HFFc6 (cell line): ENCODE measurements around the gene MYO1A. TPM values are rescaled to one million over a fixed set of nuclear protein-coding genes. Genes with fewer than 3 reads are reported as not detected.

Source experiments
- DNase-seq: peaks from one replicate; pipeline ENCODE4 v3.0.0-alpha.2; 2018
- H3K27ac Mint-ChIP-seq: 2 replicates; pipeline ENCODE4 v1.8.0; 2020; ENCODE audit warnings: mild to moderate bottlenecking, mixed read lengths
- H3K27me3 Mint-ChIP-seq: 2 replicates; pipeline ENCODE4 v1.8.0; 2021; ENCODE audit warnings: mild to moderate bottlenecking, moderate library complexity, mixed read lengths; ENCODE audit not compliant: insufficient read depth
- H3K36me3 Mint-ChIP-seq: 2 replicates; pipeline ENCODE4 v1.8.0; 2021; ENCODE audit warnings: low read depth, mixed read lengths
- H3K4me1 Mint-ChIP-seq: 2 replicates; pipeline ENCODE4 v1.8.0; 2020; ENCODE audit warnings: low read depth, mixed read lengths
- H3K4me3 Mint-ChIP-seq: 2 replicates; pipeline ENCODE4 v1.8.0; 2020; ENCODE audit warnings: mild to moderate bottlenecking, moderate library complexity, mixed read lengths
- H3K9me3 Mint-ChIP-seq: 2 replicates; pipeline ENCODE4 v1.8.0; 2020; ENCODE audit warnings: mild to moderate bottlenecking, mixed read lengths
- total RNA-seq, 6 experiments: library from RNA; stranded (reverse); fragmentation: NEBNext Ultra II Directional; extraction: Animal tissue kit (Norgen Biotek cat#: 25700); gene quantifications; 2 replicates in 1 of 6; 3 replicates in 5 of 6; pipeline ENCODE4 v1.2.3, GENCODE V29; 2021
- TF ChIP-seq, protein P1 (sequence below): fragments of 200-600 bp; sonication (generic); IDR thresholded peaks from 2 replicates; pipeline ENCODE4 v1.5.0; 2021; ENCODE audit warnings: antibody characterized with exemption, mild to moderate bottlenecking

MYO1A gene
- total RNA-seq, 6 experiments from 2014 or later: 0.23 TPM; not detected in 5

DNA sequence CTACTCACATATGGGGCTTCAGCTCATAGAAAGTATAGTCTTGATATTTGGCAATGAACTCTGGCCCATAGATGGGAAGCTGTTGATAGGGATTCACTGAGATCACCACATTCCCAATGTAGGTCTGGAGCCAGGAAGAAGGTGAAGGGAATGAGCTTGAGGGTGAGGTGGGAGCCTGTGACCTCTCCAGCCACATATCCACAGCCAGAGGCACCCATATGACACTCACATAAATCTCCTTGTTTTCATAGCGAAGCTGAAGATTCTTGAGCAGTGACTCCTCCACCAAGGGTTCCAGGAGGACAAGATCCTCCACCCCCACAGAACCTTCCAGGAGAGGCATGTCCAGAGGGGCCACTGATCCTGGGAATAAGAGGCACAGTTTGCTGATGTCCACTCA, 1.9 kb downstream of the MYO1A start:
- H3K27me3 Mint-ChIP-seq: peaks cover 10% of the 10 kb centered on the region
- H3K4me3 Mint-ChIP-seq: peak overlapping the region; percentile 1; the same call in 1 of the 2 replicates
- TF ChIP-seq, protein P1, sequence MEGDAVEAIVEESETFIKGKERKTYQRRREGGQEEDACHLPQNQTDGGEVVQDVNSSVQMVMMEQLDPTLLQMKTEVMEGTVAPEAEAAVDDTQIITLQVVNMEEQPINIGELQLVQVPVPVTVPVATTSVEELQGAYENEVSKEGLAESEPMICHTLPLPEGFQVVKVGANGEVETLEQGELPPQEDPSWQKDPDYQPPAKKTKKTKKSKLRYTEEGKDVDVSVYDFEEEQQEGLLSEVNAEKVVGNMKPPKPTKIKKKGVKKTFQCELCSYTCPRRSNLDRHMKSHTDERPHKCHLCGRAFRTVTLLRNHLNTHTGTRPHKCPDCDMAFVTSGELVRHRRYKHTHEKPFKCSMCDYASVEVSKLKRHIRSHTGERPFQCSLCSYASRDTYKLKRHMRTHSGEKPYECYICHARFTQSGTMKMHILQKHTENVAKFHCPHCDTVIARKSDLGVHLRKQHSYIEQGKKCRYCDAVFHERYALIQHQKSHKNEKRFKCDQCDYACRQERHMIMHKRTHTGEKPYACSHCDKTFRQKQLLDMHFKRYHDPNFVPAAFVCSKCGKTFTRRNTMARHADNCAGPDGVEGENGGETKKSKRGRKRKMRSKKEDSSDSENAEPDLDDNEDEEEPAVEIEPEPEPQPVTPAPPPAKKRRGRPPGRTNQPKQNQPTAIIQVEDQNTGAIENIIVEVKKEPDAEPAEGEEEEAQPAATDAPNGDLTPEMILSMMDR: no peak
- H3K36me3 Mint-ChIP-seq: no peaks in the 10 kb centered on the region
- H3K9me3 Mint-ChIP-seq: no peaks in the 10 kb centered on the region
- no peak overlapping the region for H3K27ac Mint-ChIP-seq
- H3K4me1 Mint-ChIP-seq: peaks cover 44% of the 10 kb centered on the region
- DNase-seq: peak; percentile 55

DNA sequence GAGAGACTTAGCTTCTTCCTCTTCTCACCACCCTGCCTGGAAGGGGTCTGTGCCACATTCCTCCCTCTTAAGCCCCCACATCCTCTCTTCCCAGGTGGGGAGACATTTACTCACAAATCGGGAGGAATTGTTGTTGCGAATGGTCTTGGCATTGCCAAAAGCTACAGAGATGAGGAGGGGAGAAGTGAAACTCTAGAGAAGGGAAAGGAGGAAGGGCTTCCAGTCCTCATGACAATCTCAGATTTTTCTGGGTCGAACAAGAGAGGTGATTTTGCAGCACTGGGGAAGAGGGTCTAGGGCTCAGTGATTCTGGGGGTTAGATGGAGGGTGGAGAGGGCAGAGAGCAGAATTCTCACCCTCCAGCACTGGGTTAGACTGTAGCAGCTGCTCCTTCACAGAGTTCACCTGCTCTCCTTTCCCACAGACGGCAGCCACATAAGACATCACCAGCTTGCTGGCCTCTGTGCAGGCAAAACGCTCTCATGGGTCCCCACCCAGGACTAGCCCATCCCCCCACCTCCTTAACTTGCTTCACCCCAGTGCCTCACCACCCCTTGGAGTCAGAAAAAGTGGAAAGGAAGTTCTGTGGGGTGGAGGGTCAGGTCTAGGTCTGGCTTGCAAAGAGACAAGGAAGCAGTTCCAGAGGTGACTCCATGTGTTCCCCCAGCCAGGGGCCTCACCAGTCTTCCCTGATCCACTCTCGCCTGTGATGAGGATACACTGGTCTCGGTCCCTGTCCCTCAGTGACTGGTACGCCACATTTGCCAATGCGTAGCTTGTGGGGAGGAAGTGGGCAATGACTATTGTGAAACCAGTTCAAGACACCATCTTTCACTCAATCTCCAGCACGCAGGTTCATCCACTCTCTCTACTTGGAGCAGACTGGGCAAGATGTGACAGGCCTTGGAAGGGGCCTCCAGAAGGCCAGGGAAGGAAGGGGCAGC, 2.7 kb downstream of the MYO1A start:
- no peak for DNase-seq
- Mint-ChIP-seq H3K4me3 (0 out of 2 replicates have a peak overlapping the region, but pooled peaks have one; percentile 1), H3K27me3 (peaks cover 12% of the 10 kb centered on the region), H3K4me1 (peaks cover 44% of the 10 kb centered on the region), H3K9me3 (no peaks in the 10 kb centered on the region), H3K36me3 (no peaks in the 10 kb centered on the region), H3K27ac (no peak overlapping the region)
- TF ChIP-seq, protein P1: no peak

DNA sequence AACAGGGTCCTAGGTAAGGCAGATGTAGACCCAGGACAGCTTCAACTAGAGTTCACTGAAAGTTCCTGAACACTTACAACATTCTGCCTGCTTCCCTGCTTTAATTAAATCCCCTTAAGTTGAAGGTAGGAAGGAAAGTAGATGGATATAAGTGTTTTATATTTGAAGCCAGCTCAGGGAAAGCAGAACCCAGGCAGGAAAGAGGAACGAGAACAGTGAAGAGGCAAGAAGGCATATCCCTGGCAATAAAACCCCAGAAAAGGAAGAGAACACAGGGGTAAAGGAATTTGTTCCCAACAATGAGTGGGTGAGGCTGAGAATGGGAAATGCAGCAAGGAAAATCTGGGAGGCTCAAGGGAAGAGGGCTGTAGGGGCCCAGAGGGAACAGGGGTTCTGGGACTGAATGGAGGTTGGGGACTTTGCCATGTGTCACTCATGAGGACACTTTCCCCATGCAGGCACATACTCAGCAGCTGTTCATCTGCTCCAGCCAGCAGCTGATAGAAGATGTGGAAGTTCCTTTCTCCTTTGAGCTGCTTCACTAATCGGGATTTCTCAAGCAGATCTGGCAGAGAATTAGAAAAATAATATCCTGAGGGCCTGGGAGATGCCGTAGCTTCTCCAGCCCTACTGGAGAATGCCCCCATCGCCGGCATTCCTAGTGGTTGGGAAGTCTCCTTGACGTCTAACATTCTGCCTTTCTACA, 3.7 kb downstream of the MYO1A start:
- Mint-ChIP-seq H3K4me3 (no peak overlapping the region; the same call in 1 of the 2 replicates), H3K36me3 (no peaks in the 10 kb centered on the region), H3K9me3 (no peaks in the 10 kb centered on the region), H3K27ac (no peak overlapping the region), H3K4me1 (peaks cover 44% of the 10 kb centered on the region), H3K27me3 (peaks cover 18% of the 10 kb centered on the region)
- DNase-seq: no peak
- TF ChIP-seq, protein P1: no peak

DNA sequence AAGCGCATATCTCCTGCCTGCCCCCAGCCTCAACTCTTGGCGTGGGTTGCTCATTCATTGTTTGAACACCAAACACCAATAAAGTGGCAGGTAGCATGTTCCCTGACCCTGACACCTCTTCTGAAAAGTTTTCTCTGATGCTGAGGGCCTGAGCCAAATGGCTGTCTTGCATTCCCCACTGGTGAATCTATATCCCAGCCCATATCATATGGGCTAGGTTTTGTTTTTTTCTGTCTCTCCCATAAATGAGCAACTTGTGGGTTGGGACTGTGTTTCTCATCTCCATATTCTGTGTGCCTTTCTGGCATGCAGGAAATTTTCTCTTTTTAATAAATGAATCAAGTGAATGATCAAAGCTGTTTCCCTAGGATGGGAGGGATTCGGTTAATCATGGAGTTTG, 5.0 kb downstream of the MYO1A start:
- Mint-ChIP-seq H3K9me3 (no peaks in the 10 kb centered on the region), H3K27ac (no peak overlapping the region), H3K36me3 (no peaks in the 10 kb centered on the region), H3K4me1 (peaks cover 44% of the 10 kb centered on the region), H3K27me3 (peaks cover 28% of the 10 kb centered on the region), H3K4me3 (no peak overlapping the region)
- DNase-seq: peak; percentile 12
- TF ChIP-seq, protein P1: no peak

DNA sequence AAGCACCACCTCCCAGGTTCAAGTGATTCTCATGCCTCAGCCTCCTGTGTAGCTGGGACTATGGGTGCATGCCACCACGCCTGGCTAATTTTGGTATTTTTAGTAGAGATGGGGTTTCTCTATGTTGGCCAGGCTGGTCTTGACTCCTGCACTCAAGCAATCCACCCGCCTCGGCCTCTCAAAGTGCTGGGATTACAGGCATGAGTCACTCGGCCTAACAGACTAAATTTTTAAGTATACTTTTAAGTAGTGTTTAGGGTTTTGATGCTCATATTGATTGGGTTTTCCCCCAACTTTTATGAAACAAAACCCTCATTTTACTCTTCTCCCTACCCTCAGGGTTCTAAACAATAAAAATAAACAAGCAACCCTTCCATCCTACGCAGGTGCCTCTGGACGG, 5.5 kb downstream of the MYO1A start:
- peaks cover 44% of the 10 kb centered on the region for H3K4me1 Mint-ChIP-seq
- DNase-seq: no peak
- no peak overlapping the region for H3K27ac Mint-ChIP-seq
- TF ChIP-seq, protein P1: no peak
- no peaks in the 10 kb centered on the region for H3K36me3 Mint-ChIP-seq
- H3K9me3 Mint-ChIP-seq: no peaks in the 10 kb centered on the region
- peaks cover 28% of the 10 kb centered on the region for H3K27me3 Mint-ChIP-seq
- H3K4me3 Mint-ChIP-seq: no peak overlapping the region
